ENCODE results near the gene RBCK1.
A peak's percentile ranks its signal among the peaks of the same experiment; 100 is the strongest.

RBCK1 gene

DNA sequence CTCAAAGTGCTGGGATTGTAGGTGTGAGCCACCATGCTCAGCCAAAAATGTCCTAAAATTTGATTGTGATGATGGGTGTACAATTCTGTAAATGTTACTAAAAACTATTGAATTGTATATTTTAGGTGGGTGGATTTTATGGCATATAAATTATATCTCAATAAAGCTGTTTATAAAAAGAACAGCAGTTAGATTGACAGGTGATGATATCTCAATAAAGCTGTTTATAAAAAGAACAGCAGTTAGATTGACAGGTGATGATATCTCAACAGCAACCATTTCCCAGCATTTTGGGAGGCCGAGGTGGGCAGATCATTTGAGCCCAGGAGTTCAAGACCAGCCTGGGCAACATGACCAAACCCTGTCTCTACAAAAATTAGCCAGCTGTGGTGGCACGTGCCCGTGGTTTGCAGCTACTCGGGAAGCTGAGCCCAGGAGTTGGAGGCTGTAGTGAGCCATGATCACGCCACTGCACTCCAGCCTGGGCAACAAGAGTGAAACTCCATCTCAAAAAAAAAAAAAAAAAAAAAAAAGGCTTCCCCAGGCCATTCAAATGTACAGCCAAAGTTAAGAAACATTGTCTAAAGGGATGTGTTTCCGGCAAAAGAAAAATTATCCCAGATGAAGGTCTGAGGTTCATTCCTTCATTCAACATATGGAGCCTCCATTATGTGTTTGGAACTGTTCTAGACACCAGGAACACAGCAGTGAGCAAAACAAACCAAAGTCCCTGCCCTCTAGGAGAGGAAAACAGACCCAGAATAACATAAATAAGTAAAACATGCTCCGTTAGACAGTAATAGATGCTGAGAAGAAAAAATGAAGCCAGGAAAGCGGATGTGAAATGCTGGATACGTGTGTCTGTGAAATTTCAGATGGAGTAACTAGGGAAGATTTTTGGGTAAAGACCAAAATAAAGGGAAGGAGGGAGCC, 1.6 kb upstream of the RBCK1 start:
- DNase-seq (ENCODE audit: extremely low read depth, insufficient read length): no peak
- peaks cover 3% of the 10 kb centered on the region; the same call in 1 of the 2 replicates for H3K36me3 ChIP-seq (ENCODE audit: control insufficient read depth, insufficient read depth, low read length)
- TF ChIP-seq, protein P1, sequence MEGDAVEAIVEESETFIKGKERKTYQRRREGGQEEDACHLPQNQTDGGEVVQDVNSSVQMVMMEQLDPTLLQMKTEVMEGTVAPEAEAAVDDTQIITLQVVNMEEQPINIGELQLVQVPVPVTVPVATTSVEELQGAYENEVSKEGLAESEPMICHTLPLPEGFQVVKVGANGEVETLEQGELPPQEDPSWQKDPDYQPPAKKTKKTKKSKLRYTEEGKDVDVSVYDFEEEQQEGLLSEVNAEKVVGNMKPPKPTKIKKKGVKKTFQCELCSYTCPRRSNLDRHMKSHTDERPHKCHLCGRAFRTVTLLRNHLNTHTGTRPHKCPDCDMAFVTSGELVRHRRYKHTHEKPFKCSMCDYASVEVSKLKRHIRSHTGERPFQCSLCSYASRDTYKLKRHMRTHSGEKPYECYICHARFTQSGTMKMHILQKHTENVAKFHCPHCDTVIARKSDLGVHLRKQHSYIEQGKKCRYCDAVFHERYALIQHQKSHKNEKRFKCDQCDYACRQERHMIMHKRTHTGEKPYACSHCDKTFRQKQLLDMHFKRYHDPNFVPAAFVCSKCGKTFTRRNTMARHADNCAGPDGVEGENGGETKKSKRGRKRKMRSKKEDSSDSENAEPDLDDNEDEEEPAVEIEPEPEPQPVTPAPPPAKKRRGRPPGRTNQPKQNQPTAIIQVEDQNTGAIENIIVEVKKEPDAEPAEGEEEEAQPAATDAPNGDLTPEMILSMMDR (IDR thresholded peaks at IDR 0.05; ENCODE audit: insufficient read depth, low read length, poor library complexity, severe bottlenecking): no peak
- no peaks in the 10 kb centered on the region for H3K27me3 ChIP-seq (replicated peaks; ENCODE audit: control insufficient read depth, insufficient read depth, low read length)
- H3K4me3 ChIP-seq (replicated peaks; ENCODE audit: low read depth, low read length): no peak overlapping the region

DNA sequence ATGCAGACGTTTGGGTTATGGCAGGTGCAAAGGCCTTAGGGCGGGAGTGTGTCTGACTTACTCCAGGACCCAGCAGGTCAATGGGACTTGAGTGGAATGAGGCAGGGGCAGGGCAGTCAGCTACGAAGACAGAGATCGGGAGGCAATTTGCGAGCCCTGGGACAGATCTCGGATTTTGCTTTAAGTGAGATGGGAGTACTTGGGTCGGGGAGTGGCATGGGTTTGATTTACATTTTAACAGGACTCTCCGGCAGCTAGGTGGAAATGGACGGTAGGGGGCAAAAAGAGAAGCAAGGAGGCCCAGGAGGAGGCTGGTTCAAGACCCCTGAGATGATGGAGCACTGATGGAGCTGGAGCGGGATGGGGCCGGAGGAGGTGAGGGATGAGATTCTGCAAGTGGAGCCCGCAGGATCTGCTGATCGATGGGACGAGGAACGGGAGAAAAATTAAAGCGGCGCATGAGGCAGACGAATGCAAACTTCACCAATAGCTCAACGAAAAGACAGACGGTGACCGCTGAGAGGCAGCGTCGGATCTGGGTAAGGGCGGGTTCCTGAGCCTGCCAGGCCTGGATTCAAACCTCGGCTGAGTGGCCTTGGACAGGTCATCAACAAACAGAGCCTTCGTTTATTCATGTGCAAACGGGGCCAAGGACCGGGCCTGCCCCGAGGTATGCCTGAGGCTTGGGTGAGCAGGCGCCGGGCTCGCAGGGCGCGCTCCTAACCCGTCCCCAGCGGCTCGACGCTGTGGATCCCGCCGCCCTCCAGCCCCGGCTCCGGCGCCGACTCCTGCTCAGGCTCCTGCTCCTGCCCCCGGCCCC, 756 bp upstream of the RBCK1 start:
- TF ChIP-seq, protein P1 (IDR thresholded peaks at IDR 0.05; ENCODE audit: insufficient read depth, low read length, poor library complexity, severe bottlenecking): peak; percentile 40
- Histone ChIP-seq H3K4me3 (replicated peaks; ENCODE audit: low read depth, low read length) (peak overlapping the region; percentile 69), H3K27me3 (replicated peaks; ENCODE audit: control insufficient read depth, insufficient read depth, low read length) (no peaks in the 10 kb centered on the region), H3K36me3 (ENCODE audit: control insufficient read depth, insufficient read depth, low read length) (peaks cover 3% of the 10 kb centered on the region)
- DNase-seq (ENCODE audit: extremely low read depth, insufficient read length): peak; percentile 87

DNA sequence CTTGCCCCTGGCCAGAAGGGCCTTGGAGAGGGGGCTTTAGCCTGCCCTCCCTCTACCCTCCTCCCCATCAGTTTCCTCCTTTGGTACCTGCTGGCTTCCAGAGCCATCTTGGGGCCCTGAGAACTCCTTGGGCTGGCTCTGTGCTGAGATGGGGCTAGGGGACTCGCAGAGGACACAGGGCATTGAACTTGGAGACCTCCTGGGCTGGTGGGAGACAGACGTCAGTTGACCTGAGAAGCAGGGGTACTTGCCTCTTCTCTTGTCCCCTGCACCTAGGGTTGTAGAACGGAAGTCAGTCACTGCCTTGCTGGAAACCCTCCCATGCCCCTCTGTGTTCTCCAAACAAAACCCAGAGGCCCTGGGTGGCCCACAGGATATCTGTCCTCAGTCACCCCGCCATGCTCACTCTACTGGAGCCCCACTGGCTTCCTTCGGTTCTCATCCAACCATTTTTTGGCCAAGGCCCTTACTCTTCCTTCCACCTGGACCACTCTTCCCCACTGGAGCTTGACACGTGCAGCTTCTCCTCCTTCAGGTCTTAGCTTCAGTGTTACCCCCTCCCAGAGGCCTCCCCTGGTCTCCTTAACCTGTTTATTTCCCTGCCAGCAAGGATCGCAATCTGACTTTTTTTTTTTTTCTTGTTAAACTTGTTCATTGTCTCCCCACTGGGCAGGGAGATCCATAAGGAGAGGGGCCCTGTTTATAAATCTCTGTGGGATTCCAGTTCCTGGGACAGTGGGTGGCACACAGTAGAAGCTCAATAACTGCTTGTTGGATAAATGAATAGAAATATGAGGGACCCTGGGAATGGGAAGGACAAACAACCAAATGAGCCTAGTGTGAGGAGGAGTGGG, 971 bp downstream of the RBCK1 start:
- Histone ChIP-seq H3K27me3 (replicated peaks; ENCODE audit: control insufficient read depth, insufficient read depth, low read length) (no peaks in the 10 kb centered on the region), H3K4me3 (replicated peaks; ENCODE audit: low read depth, low read length) (peak overlapping the region; percentile 99), H3K36me3 (ENCODE audit: control insufficient read depth, insufficient read depth, low read length) (peaks cover 3% of the 10 kb centered on the region)
- TF ChIP-seq, protein P1 (IDR thresholded peaks at IDR 0.05; ENCODE audit: insufficient read depth, low read length, poor library complexity, severe bottlenecking): no peak
- peak; percentile 55 for DNase-seq (ENCODE audit: extremely low read depth, insufficient read length)

DNA sequence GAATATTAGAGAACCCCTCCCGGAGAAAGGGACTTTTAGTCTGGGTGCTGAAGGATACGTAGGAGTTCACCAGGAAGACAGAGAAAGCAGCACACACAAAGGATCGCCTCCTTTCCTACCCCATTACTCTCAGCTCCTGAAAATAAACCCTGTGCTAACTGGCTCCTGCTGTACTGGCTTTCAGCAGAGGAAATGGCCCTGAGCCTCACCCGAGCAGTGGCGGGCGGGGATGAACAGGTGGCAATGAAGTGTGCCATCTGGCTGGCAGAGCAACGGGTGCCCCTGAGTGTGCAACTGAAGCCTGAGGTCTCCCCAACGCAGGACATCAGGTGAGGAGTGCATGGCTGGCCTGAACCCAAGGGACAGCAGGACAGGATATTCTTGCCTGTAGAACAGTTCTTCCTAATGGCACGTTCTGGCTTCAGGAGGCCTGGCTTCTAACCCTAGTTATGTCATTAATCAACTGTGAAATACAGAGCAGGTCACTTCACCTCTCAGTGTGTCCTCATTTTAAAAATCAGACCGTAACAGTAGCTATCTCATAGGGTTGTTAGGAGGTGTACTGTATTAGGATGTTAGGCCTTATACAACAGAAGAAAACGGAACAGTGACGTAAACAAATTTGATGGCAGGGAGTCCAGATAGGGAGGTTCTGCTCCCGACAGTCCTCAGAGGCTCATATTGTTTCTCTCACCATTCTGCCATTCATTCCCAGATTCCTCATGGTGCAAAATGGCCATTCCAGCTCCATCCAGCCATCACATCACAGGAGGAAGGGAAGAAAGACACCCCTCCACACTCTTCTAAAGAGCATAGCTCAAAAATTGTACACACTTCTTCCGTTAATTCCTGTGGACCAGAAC, 1.8 kb downstream of the RBCK1 start:
- TF ChIP-seq, protein P1 (IDR thresholded peaks at IDR 0.05; ENCODE audit: insufficient read depth, low read length, poor library complexity, severe bottlenecking): no peak
- peak overlapping the region; percentile 99 for H3K4me3 ChIP-seq (replicated peaks; ENCODE audit: low read depth, low read length)
- no peak for DNase-seq (ENCODE audit: extremely low read depth, insufficient read length)
- H3K36me3 ChIP-seq (ENCODE audit: control insufficient read depth, insufficient read depth, low read length): peaks cover 3% of the 10 kb centered on the region
- no peaks in the 10 kb centered on the region for H3K27me3 ChIP-seq (replicated peaks; ENCODE audit: control insufficient read depth, insufficient read depth, low read length)

Measured in GM06990 (cell line).